GM19025 (cell line): ENCODE data around the gene PSPC1.
"Not testable (repeated sequence)": the region's sequence is repeated elsewhere in the genome, so short reads cannot be mapped to it uniquely, and the experiment has no call there.

ENCODE experiments used
- ATAC-seq: cut with Tn5 transposase; IDR thresholded peaks from one replicate; pipeline ENCODE4 v1.9.1; 2021; ENCODE audit warnings: mild to moderate bottlenecking, low read depth, moderate library complexity; ENCODE audit not compliant: unreplicated experiment

PSPC1 gene

GRCh38 chr13:19782727-19783682 is at the start of gene PSPC1:
Gene PSPC1 (minus strand): TSS chr13:19782945. CDS start chr13:19782757, 188 bp downstream.
- peak; percentile 80 for ATAC-seq

- ATAC-seq = no peak
Observed at GRCh38 chr13:19822673-19823072, 39.9 kb upstream of the PSPC1 start.

GRCh38 chr13:19818223-19818842 is 35.6 kb upstream of the PSPC1 start:
- ATAC-seq = no peak

GRCh38 chr13:19817510-19818158 is 34.9 kb upstream of the PSPC1 start:
- no peak for ATAC-seq

- no peak for ATAC-seq
Observed at GRCh38 chr13:19817106-19817505, 34.4 kb upstream of the PSPC1 start.

- ATAC-seq = not testable (repeated sequence)
Observed at GRCh38 chr13:19815842-19816241, 33.1 kb upstream of the PSPC1 start.

GRCh38 chr13:19810996-19811881 is 28.5 kb upstream of the PSPC1 start:
- ATAC-seq = no peak

- no peak for ATAC-seq
Observed at GRCh38 chr13:19810151-19810550, 27.4 kb upstream of the PSPC1 start.

GRCh38 chr13:19805765-19806164 is 23.0 kb upstream of the PSPC1 start:
- ATAC-seq = no peak

GRCh38 chr13:19795956-19796355 is 13.2 kb upstream of the PSPC1 start:
- ATAC-seq = no peak

- ATAC-seq = no peak
Observed at GRCh38 chr13:19794631-19795030, 11.9 kb upstream of the PSPC1 start.

- ATAC-seq = no peak
Observed at GRCh38 chr13:19791953-19792537, 9.3 kb upstream of the PSPC1 start.

GRCh38 chr13:19782049-19782726 is 557 bp downstream of the PSPC1 start:
- ATAC-seq = peak; percentile 46

GRCh38 chr13:19781526-19781925 is 1.2 kb downstream of the PSPC1 start:
- no peak for ATAC-seq

- not testable (repeated sequence) for ATAC-seq
Observed at GRCh38 chr13:19780753-19781418, 1.9 kb downstream of the PSPC1 start.

GRCh38 chr13:19772306-19772705 is 10.4 kb downstream of the PSPC1 start:
- no peak for ATAC-seq

- ATAC-seq = no peak
Observed at GRCh38 chr13:19769854-19770253, 12.9 kb downstream of the PSPC1 start.

- ATAC-seq = no peak
Observed at GRCh38 chr13:19767966-19768365, 14.8 kb downstream of the PSPC1 start.

- no peak for ATAC-seq
Observed at GRCh38 chr13:19766591-19766990, 16.2 kb downstream of the PSPC1 start.
